ENCODE measurements around the gene GHR.
"Not testable (repeated sequence)": the region's sequence is repeated elsewhere in the genome, so short reads cannot be mapped to it uniquely, and the experiment has no call there.

The GHR gene

GRCh38 chr5:42654645-42655044 lies 231.4 kb downstream of the GHR start:
- DNase-seq, result no peak

- no peak for DNase-seq
These were observed 232.9 kb downstream of the GHR start for GRCh38 chr5:42655982-42656650.

- no peak for DNase-seq
These were observed 233.4 kb downstream of the GHR start for GRCh38 chr5:42656651-42657015.

GRCh38 chr5:42659869-42660268 lies 236.6 kb downstream of the GHR start:
- DNase-seq, result not testable (repeated sequence)

- no peak for DNase-seq
These were observed 242.6 kb downstream of the GHR start for GRCh38 chr5:42665857-42666256.

GRCh38 chr5:42666869-42667268 lies 243.6 kb downstream of the GHR start:
- DNase-seq, result no peak

- DNase-seq, result no peak
These were observed 245.0 kb downstream of the GHR start for GRCh38 chr5:42668254-42668653.

DNA sequence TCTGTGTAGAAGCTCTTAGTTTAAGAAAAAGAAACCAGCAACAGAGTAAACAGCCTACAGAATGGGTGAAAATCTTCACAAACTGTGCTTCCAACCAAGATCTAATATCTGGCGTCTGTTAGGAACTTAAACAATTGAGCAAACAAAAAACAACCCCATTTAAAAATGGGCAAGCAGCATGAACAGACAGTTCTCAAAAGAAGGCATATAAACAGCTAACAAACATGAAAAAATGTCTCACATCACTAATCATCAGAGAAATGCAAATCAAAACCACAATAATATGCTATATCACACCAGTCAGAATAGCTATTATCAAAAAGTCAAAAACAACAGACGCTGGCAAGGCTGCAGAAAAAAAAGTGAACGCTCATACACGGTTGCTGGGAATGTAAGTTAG lies 249.7 kb downstream of the GHR start:
- no peak for DNase-seq

- DNase-seq, result no peak
These were observed 252.4 kb downstream of the GHR start for GRCh38 chr5:42675602-42676001.

- DNase-seq, result no peak
These were observed 253.1 kb downstream of the GHR start for GRCh38 chr5:42676362-42676761.

GRCh38 chr5:42677156-42677842 lies 254.1 kb downstream of the GHR start:
- DNase-seq, result no peak

GRCh38 chr5:42680046-42680445 lies 256.8 kb downstream of the GHR start:
- DNase-seq, result no peak

- DNase-seq, result not testable (repeated sequence)
These were observed 261.8 kb downstream of the GHR start for GRCh38 chr5:42685078-42685477.

DNA sequence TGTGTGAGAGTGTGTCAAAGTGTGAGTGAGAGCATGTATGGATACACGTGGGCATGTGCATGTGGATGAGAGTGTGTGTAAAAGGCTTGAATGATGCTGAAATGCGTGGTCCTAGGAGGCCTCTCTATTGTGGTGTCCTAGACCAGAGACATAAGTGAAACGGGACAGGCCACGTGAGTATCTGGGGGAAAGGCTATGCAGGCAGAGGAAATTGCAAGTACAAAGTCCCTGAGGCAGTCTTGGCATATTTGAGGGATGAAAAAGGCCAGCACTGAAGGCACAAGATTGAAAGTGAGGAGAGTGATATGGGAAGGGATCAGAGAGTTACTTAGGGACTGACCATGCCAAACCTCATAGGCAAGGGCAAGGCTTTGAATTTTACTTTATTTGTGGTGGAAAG lies 266.2 kb downstream of the GHR start:
- DNase-seq, result no peak

DNA sequence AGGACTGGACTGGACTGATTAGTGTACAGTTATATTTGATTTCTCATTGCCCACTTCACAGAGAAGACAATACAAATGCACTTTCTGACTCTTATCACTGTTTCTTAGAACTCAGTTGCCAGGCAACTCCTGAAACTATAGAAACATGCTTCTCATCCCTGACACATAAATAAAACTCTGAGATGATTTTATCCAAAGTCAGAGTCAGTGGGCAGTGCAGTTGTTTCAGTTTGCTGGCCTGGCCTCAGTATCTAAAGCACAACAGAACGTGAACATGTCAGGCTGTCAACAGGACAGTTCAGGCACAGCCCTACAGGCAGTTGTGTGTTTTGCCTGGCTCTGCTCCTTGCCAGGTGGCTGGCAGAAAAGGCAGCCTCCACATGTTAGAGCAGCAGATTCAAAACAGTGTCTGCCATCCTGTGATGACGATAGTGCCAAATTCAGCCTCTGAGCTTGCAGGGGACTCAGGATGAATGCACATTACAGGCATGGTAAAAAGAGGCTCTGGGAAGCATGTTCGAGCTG lies 268.2 kb downstream of the GHR start:
- DNase-seq, result no peak

DNA sequence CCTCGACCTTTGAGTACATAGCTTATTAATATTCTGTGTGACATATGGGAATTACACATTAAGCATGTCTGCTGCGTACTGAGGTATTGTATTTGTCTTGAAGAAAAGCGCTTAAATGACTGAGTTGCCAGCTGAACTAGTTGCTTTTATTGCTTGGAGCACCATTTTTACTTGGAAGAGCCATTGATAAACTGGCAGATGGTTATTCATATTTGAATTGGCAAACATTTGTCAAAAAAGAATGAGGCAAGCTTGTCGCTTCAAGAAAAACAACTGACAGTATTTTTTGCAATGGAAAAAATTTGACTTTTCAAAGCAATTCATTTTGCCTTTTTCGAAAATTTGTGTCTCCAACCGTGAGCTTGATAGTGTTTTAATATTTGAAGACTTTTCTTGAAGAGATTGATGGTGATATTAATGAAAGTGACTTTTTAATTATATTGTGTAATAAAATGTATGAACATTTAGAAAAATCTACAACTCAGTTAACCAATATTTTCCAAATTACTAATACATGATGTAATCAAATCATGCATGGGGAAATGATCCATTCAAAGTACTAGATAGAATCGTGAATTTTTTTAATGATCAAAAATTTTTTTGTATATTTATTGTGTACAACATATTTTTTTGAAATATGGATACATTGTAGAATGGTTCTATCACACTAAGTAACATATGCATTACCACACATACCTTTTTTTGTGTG lies 278.3 kb downstream of the GHR start:
- no peak for DNase-seq

DNA sequence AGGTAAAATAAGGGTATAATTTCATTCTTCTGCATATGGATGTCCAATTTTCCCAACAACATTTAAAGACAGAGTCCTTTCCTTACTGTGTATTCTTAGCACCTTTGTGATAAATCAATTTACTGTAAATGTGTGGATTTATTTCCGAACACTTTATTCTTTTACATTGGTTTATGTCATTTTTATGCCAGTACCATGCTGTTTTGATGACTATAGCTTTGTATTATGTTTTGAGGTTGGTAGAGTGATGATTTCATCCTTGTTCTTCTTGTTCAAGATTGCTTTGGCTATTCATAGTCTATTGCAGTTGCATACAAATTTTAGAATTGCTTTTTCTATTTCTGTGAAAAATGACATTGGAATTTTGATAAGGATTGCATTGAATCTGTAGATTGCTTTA lies 280.0 kb downstream of the GHR start:
- DNase-seq, result no peak

DNA sequence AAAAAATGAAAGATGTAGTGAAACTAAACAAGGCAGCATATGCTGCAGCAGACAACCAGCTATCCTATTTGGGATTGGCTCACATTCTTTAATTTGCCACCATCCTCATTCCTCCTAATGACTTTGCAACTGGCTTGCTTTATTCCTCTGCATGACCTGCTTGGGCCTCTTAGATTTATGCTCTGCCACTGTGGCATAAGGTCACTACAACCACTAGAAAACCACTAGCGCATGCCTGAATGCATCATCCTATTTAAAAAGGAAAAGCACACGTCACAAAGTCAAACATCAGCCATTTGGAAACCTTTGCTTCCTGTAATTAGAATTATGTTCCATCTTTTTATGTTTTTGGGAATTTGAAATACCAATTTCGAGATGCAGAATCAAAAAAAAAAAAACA lies 292.5 kb downstream of the GHR start:
- no peak for DNase-seq

GRCh38 chr5:42718591-42718990 lies 295.4 kb downstream of the GHR start:
- DNase-seq, result peak; percentile 72

GRCh38 chr5:42719034-42719433 lies 295.8 kb downstream of the GHR start:
- no peak for DNase-seq

DNA sequence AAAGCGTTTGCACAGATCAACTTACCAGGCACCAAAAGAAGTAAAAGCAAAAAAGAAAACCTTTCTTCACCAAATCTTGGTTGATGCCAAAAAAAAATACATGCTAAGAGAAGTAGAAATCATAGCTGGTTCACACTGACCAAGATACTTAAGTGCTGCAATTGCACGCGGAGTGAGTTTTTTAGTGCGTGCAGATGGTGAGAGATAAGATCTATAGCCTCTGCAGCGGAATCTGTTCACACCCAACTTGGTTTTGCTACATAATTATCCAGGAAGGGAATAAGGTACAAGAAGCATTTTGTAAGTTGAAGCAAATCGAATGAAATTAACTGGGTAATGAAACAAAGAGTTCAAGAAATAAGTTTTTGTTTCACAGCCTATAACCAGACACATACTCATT lies 297.0 kb downstream of the GHR start:
- peak; percentile 31 for DNase-seq

GRCh38 chr5:42721484-42721883 lies 298.2 kb downstream of the GHR start:
- no peak for DNase-seq

- not testable (repeated sequence) for DNase-seq
These were observed 311.4 kb downstream of the GHR start for GRCh38 chr5:42734531-42735058.

- DNase-seq, result no peak
These were observed 317.7 kb downstream of the GHR start for GRCh38 chr5:42740920-42741319.
